Natural killer cell treated with Interleukin-12 subunit alpha and Interleukin-12 subunit beta and Interleukin-15 and Interleukin-18, amount 100 ng/mL, for 72 hours (primary cell): ENCODE measurements around the gene GRIK5. TPM values are rescaled to one million over a fixed set of nuclear protein-coding genes. Genes with fewer than 3 reads are reported as not detected.
A peak's percentile ranks its signal among the peaks of the same experiment; 100 is the strongest.
"Not testable (repeated sequence)": the region's sequence is repeated elsewhere in the genome, so short reads cannot be mapped to it uniquely, and the experiment has no call there.

Experiments
- ATAC-seq, 2 donors: fragments of 150-1000 bp; cut with Tn5 transposase in 1 of 2; sonication (Bioruptor Pico), chemical (Tn5 transposase) in 1 of 2; 2 replicates each; pipeline ENCODE4 v1.10.0; 2021
- DNase-seq: peaks from one replicate; pipeline ENCODE4 v3.0.0; 2022; ENCODE audit warnings: low spot score
- H3K27ac Mint-ChIP-seq, 2 donors: 1 replicate in 1 of 2; 2 replicates in 1 of 2; pipeline ENCODE4 v1.8.0; 2022; ENCODE audit warnings: mixed read lengths in 2 of 2, mild to moderate bottlenecking in 1 of 2, moderate library complexity in 1 of 2
- H3K27me3 Mint-ChIP-seq, 2 donors: 1 replicate in 1 of 2; 2 replicates in 1 of 2; pipeline ENCODE4 v1.8.0; 2022; ENCODE audit warnings: mixed read lengths in 2 of 2
- H3K36me3 Mint-ChIP-seq: one replicate; pipeline ENCODE4 v1.8.0; 2022; ENCODE audit warnings: mixed read lengths
- H3K4me1 Mint-ChIP-seq, 2 donors: 1 replicate in 1 of 2; 2 replicates in 1 of 2; pipeline ENCODE4 v1.8.0; 2022; ENCODE audit warnings: low read depth in 2 of 2, mixed read lengths in 2 of 2, mild to moderate bottlenecking in 1 of 2
- H3K4me3 Mint-ChIP-seq: one replicate; pipeline ENCODE4 v1.8.0; 2022; ENCODE audit warnings: mixed read lengths
- H3K9me3 Mint-ChIP-seq: 2 replicates; pipeline ENCODE4 v1.8.0; 2022; ENCODE audit warnings: mixed read lengths
- total RNA-seq, 2 donors: library from RNA; stranded (reverse); gene quantifications; one replicate each; pipeline ENCODE4 v1.2.3, GENCODE V29; 2022

Gene GRIK5
- total RNA-seq, 2 donors from 2014 or later = 0.21 to 1.0 TPM

GRCh38 chr19:42108527-42109389 lies 38.8 kb upstream of the GRIK5 start:
- no peaks in the 10 kb centered on the region for H3K27me3 Mint-ChIP-seq
- H3K4me3 Mint-ChIP-seq = no peak overlapping the region
- H3K36me3 Mint-ChIP-seq = no peaks in the 10 kb centered on the region
- peaks cover 36 to 37% of the 10 kb centered on the region in 2 donors for H3K4me1 Mint-ChIP-seq
- no peaks in the 10 kb centered on the region for H3K9me3 Mint-ChIP-seq
- peak; percentile 87 for DNase-seq
- peak overlapping the region in 1 of 2 donors; percentile 14 for H3K27ac Mint-ChIP-seq
- ATAC-seq = peak; percentile 90 to 94

- Mint-ChIP-seq H3K4me1 (peaks cover 19 to 24% of the 10 kb centered on the region in 2 donors), H3K27me3 (no peaks in the 10 kb centered on the region), H3K4me3 (peak overlapping the region; percentile 9), H3K27ac (peak overlapping the region in 1 of 2 donors; percentile 62), H3K36me3 (no peaks in the 10 kb centered on the region), H3K9me3 (no peaks in the 10 kb centered on the region)
- DNase-seq (no peak), ATAC-seq (no peak)
Observed at GRCh38 chr19:42105368-42105767, 35.4 kb upstream of the GRIK5 start.

GRCh38 chr19:42102877-42103276 lies 32.9 kb upstream of the GRIK5 start:
- no peaks in the 10 kb centered on the region for H3K36me3 Mint-ChIP-seq
- no peaks in the 10 kb centered on the region for H3K27me3 Mint-ChIP-seq
- H3K27ac Mint-ChIP-seq = no peak overlapping the region
- DNase-seq (no peak), ATAC-seq (no peak)
- H3K4me3 Mint-ChIP-seq = no peak overlapping the region
- no peaks in the 10 kb centered on the region for H3K9me3 Mint-ChIP-seq
- H3K4me1 Mint-ChIP-seq = peaks cover 13 to 18% of the 10 kb centered on the region in 2 donors

GRCh38 chr19:42100241-42100640 lies 30.2 kb upstream of the GRIK5 start:
- H3K4me1 Mint-ChIP-seq = peaks cover 4 to 10% of the 10 kb centered on the region in 2 donors
- not testable (repeated sequence) for DNase-seq, ATAC-seq, H3K4me3 Mint-ChIP-seq, H3K27ac Mint-ChIP-seq, H3K27me3 Mint-ChIP-seq, H3K9me3 Mint-ChIP-seq, H3K36me3 Mint-ChIP-seq

- Mint-ChIP-seq H3K27me3 (no peaks in the 10 kb centered on the region), H3K36me3 (peaks cover 3% of the 10 kb centered on the region), H3K4me1 (peaks cover 0 to 5% of the 10 kb centered on the region in 2 donors), H3K9me3 (no peaks in the 10 kb centered on the region), H3K4me3 (no peak overlapping the region), H3K27ac (no peak overlapping the region)
- DNase-seq = no peak
- no peak for ATAC-seq
Observed at GRCh38 chr19:42099336-42099925, 29.4 kb upstream of the GRIK5 start.

GRCh38 chr19:42098781-42099180 lies 28.8 kb upstream of the GRIK5 start:
- peaks cover 6% of the 10 kb centered on the region for H3K36me3 Mint-ChIP-seq

GRCh38 chr19:42097461-42097860 lies 27.5 kb upstream of the GRIK5 start:
- Mint-ChIP-seq H3K4me3 (no peak overlapping the region), H3K4me1 (peaks cover 0 to under 1% of the 10 kb centered on the region in 2 donors), H3K36me3 (peaks cover 6% of the 10 kb centered on the region), H3K9me3 (no peaks in the 10 kb centered on the region), H3K27me3 (no peaks in the 10 kb centered on the region), H3K27ac (no peak overlapping the region)
- DNase-seq (no peak), ATAC-seq (no peak)

More at GRCh38 chr19:42098781-42099180, 28.8 kb upstream of the GRIK5 start:
- no peaks in the 10 kb centered on the region for H3K27me3 Mint-ChIP-seq
- no peaks in the 10 kb centered on the region for H3K9me3 Mint-ChIP-seq
- no peak overlapping the region for H3K27ac Mint-ChIP-seq
- peaks cover 0 to 2% of the 10 kb centered on the region in 2 donors for H3K4me1 Mint-ChIP-seq
- ATAC-seq = no peak
- no peak overlapping the region for H3K4me3 Mint-ChIP-seq
- peak; percentile 28 for DNase-seq

GRCh38 chr19:42096255-42096837 lies 26.3 kb upstream of the GRIK5 start:
- Mint-ChIP-seq H3K36me3 (peaks cover 6% of the 10 kb centered on the region), H3K27me3 (no peaks in the 10 kb centered on the region), H3K27ac (no peak overlapping the region)

GRCh38 chr19:42095814-42096230 lies 25.8 kb upstream of the GRIK5 start:
- DNase-seq (no peak), ATAC-seq (no peak)
- H3K4me1 Mint-ChIP-seq = peaks cover 4 to 7% of the 10 kb centered on the region in 2 donors
- no peaks in the 10 kb centered on the region for H3K9me3 Mint-ChIP-seq
- no peaks in the 10 kb centered on the region for H3K27me3 Mint-ChIP-seq
- no peak overlapping the region for H3K4me3 Mint-ChIP-seq
- no peak overlapping the region for H3K27ac Mint-ChIP-seq
- peaks cover 6% of the 10 kb centered on the region for H3K36me3 Mint-ChIP-seq

More at GRCh38 chr19:42096255-42096837, 26.3 kb upstream of the GRIK5 start:
- Mint-ChIP-seq H3K4me1 (peaks cover 0 to 3% of the 10 kb centered on the region in 2 donors), H3K9me3 (no peaks in the 10 kb centered on the region), H3K4me3 (no peak overlapping the region)
- ATAC-seq = no peak
- no peak for DNase-seq

- Mint-ChIP-seq H3K9me3 (no peaks in the 10 kb centered on the region), H3K4me3 (no peak overlapping the region), H3K4me1 (peaks cover 8 to 10% of the 10 kb centered on the region in 2 donors), H3K36me3 (peaks cover 6% of the 10 kb centered on the region), H3K27me3 (no peaks in the 10 kb centered on the region), H3K27ac (no peak overlapping the region)
- no peak for ATAC-seq
- peak; percentile 37 for DNase-seq
Observed at GRCh38 chr19:42095142-42095813, 25.3 kb upstream of the GRIK5 start.

- no peak for ATAC-seq
- Mint-ChIP-seq H3K4me3 (no peak overlapping the region), H3K9me3 (no peaks in the 10 kb centered on the region), H3K27me3 (no peaks in the 10 kb centered on the region), H3K27ac (no peak overlapping the region), H3K36me3 (peaks cover 6% of the 10 kb centered on the region), H3K4me1 (peaks cover 8 to 12% of the 10 kb centered on the region in 2 donors)
- no peak for DNase-seq
Observed at GRCh38 chr19:42093926-42094325, 23.9 kb upstream of the GRIK5 start.

- Mint-ChIP-seq H3K4me1 (peaks cover 8 to 15% of the 10 kb centered on the region in 2 donors), H3K36me3 (peaks cover 6% of the 10 kb centered on the region), H3K4me3 (no peak overlapping the region), H3K9me3 (no peaks in the 10 kb centered on the region), H3K27me3 (no peaks in the 10 kb centered on the region), H3K27ac (no peak overlapping the region)
- DNase-seq = no peak
- ATAC-seq = no peak
Observed at GRCh38 chr19:42093505-42093904, 23.5 kb upstream of the GRIK5 start.

GRCh38 chr19:42092350-42092749 lies 22.3 kb upstream of the GRIK5 start:
- no peak overlapping the region for H3K27ac Mint-ChIP-seq
- ATAC-seq = peak in 1 of 2 donors; percentile 49
- peaks cover 6% of the 10 kb centered on the region for H3K36me3 Mint-ChIP-seq
- no peaks in the 10 kb centered on the region for H3K9me3 Mint-ChIP-seq
- H3K4me3 Mint-ChIP-seq = no peak overlapping the region
- no peak for DNase-seq
- H3K4me1 Mint-ChIP-seq = peaks cover 8 to 16% of the 10 kb centered on the region in 2 donors
- no peaks in the 10 kb centered on the region for H3K27me3 Mint-ChIP-seq
